MV-4-11 (cell line): ENCODE results near the gene PBX1.

Source experiments
- DNase-seq: peaks from one replicate; lab custom pipeline; 2025; lab: John Stamatoyannopoulos, UW

The PBX1 gene

GRCh38 chr1:164563721-164564360 lies 4.9 kb downstream of the PBX1 start:
- DNase-seq, result no peak

- DNase-seq, result no peak
Observed at GRCh38 chr1:164564378-164564777, 5.4 kb downstream of the PBX1 start.

GRCh38 chr1:164565357-164565756 lies 6.4 kb downstream of the PBX1 start:
- DNase-seq, result no peak

DNA sequence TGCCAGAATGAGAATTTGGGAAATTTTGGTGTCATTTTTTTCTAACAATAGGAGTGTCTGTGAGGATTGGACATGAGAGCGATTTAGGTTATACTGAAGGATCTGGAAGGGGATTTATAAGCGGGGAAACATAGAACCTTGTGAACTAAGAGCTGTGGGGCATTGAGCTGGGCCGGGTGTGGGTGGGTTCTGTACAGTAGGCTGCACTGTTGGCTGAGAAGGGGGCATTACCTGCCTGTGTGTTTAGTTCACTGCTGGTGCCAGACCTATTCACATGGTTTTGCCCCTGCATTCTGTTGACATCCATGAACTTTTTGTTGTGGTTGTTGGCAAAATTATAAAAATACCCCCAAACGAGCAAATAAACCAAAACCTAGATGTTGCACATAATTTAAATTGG lies 8.8 kb downstream of the PBX1 start:
- no peak for DNase-seq

GRCh38 chr1:164569241-164569640 lies 10.3 kb downstream of the PBX1 start:
- DNase-seq, result no peak

GRCh38 chr1:164569866-164570265 lies 10.9 kb downstream of the PBX1 start:
- DNase-seq, result no peak

GRCh38 chr1:164571333-164571732 lies 12.3 kb downstream of the PBX1 start:
- no peak for DNase-seq

GRCh38 chr1:164575356-164575886 lies 16.4 kb downstream of the PBX1 start:
- DNase-seq, result no peak

DNA sequence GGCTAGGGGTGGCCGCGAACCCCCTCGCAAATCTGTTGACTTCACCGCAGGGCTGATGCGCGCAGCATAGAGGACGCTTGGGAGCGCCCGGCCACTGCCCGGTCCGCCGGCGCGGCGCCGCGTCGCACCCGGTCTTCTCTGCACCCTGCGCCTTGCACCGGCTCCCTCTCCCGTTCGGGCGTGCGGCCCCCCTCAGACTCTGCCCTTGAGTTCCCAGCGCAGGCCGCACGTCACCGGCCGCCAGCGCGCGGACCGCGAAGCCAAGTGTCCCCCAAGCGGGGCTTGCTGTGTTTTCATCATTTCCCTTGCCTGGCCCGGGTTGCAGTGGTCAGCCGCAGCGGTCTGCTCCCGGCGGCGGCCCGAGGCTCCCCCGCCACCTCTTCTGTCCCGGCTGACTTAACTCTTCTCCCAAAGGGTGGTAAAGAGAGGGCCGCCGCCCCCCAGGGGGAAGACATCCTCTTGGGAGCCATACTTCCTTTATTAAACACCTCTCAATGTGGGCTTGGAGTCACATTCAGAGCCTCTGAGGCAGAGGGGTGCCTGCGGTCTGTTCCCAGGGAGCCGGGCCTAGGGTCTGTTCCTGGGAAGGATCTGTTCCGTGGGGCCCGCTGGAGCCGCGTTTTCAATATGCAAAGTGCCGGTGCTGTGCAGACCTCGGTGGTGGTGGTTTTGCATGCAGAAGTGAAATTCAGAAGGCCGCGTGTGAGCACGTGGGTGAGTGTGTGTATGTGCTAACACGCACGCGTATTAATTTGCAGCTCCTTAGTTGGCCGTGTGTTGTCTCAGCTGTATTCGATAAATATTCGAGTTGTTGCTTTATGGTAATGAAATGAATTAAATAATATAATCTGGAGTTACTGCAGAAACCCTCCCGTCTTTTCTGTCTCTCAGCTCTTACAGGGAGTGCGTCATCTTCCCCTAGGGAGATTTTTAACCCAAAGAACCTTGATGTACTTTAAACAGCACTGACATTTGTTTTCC lies 17.6 kb downstream of the PBX1 start:
- DNase-seq, result peak; percentile 8

DNA sequence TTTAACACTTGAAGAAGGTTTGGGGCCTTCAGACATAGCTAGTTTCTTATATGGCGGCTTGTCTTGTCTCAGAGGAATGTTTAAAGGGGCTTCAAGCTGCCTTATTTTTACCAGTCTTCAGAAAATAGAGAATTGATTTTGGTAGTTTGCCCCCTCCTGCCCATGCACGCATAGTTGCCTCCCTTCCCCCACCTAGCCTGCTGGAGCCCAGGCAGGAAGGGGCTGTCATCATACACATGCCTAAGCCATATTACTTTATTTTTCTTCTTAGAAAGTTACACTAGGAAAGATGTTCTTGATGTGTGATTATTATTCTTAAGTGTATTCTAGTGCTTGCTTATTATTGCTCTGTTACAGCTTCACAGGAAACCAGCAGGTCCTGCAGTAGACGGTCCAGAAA lies 18.3 kb downstream of the PBX1 start:
- DNase-seq, result no peak

- no peak for DNase-seq
Observed at GRCh38 chr1:164578479-164579200, 19.7 kb downstream of the PBX1 start.

DNA sequence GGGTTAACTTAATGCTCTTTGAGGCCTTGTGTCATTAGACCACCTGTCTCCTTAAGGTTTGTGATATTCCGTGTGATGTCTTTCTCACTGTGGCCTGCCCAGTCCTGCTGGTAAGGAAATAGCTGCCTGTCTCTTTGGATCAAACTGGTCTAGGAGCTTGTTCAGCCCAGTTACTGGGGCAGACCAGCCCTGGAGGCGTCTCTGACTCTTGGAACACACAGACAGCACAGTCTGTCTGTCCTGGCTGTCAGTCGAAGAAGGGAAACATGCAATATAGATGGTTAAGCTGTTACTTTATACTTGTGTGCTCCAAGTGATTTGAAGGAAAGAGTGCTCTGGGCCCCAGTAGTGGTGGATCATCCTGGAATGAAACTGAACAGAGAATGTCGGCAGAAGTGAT lies 20.4 kb downstream of the PBX1 start:
- no peak for DNase-seq

DNA sequence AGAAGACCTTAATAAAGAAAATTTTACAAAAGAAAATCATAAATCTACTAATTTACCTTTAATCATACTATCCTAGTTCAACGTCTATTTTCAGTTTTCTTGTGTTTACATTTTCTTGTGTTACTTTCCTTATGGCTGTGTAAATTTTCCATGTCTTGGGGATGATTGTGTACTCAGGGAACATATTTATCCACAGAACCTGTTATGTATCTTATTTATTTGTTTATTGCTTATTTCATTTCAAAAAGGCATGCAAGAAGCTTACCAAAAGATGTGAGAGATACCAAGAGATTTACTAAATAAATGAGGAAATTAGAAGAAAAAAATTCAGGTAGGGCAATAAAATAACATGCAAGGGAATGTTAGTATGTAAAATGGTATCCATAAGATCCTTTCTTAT lies 22.8 kb downstream of the PBX1 start:
- DNase-seq, result no peak

DNA sequence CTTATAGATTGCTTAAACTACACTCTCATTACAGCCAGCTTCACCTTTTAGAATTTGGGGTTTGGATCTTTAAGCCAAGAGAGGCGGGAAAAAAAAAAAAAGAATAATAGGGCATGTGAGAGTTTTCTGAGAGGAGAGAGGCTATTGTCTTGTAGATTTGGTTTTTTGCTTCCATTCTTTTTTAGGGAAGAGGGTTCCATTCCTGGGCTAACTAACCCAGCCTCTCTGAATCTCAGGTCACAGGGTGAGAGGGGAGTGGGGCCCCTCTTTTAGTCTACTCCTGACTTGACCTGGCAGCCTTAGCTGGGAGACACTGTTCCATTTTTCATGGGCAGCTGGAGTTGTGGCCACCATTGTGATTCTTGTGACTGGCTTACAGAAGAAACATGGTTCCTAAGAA lies 24.2 kb downstream of the PBX1 start:
- no peak for DNase-seq

DNA sequence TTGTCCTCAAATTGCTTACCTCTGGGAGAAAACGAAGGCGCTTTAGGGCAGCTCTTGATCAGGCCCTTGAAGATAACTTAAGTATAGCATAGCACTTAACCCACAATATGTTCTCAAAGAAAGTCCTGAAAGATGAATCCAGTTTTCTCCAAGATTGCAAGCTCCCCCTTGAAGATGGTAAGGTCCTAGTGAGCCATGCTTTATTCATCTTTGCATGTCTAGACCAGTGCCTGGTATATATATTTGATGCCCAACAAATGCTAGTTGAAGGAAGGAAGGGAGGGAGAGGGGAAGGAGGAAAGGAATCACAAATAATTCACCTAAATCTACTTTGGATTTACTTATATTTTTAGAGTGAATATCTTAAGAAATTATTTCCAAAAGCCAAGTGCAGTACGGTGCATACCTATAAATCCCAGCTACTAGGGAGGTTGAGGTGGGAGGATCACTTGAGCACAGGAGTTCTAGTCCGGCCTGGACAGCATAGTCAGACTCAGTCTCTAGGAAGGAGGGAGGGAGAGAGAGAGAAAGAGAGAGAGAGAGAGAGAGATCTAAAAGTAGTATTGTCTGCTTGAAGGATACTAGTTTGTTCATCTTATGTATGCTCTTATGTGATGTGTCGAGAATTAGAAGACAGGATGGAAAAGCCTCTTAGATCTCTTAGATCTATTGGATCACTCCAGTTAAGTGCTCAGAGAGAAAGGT lies 25.0 kb downstream of the PBX1 start:
- DNase-seq, result no peak

DNA sequence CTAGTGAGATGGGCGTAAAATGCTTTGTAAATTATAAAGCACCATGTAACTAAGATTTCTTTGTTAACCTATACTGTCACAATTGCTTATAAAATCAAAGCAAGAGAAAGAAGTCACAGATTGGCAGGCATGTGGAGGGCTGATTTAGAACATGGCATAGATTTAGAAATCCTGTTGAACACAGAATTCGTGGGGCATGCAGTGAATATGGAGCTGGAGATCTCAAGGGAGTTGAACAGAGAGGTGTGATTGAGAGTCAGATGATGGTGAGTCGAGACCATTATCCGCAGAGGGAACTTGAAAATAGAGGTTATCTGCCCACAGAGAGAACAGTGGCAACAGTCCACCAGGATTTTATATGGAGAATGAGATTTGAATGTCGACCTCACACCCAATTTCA lies 27.6 kb downstream of the PBX1 start:
- DNase-seq, result no peak

DNA sequence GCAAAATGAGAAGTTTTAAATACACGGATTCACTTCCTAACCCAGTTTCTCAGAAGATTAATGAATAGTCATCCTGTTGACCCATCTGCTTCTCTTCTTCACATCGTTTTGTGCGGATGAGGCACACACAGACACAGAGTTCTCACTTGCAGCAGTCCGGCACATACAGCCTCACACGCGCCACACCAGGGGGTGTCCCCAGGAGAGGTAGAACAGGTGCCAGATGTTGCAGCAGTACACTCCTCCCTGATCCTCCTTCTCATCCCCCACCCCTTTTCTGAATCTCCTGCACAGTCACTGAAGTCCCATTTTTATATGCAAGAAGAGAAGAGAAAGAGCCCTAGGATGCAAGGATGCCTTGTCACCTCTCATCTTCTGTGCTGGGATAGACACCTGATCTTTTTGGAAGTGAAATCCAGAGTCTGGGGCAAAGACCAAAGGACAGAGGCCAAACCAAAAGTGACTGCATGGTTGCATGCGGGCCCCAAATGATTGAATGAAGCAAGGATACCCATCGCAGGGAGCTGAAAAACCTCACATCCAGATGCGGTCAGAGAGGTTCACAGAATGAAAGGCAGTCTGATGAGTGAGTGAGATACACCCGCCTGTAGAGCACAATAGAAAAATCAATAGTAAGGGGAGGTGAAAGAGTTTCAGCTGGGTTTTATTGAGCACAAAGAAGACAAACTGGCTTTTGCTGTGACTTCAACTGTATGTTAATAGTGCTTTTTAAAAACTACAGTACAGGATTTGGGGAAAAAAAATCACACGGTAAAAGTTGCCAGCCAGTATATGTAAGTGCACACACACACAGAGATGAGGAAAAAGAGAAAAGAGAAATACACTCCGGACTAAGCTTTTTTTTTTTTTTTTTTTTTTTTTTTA lies 28.9 kb downstream of the PBX1 start:
- no peak for DNase-seq

GRCh38 chr1:164588516-164589341 lies 29.7 kb downstream of the PBX1 start:
- DNase-seq, result no peak

- no peak for DNase-seq
Observed at GRCh38 chr1:164589408-164589807, 30.4 kb downstream of the PBX1 start.

GRCh38 chr1:164589961-164590507 lies 31.1 kb downstream of the PBX1 start:
- DNase-seq, result no peak
